HCEC 1CT (cell line): ENCODE data around the gene NEURL3.

ENCODE experiments used
- DNase-seq: peaks from one replicate; pipeline ENCODE4 v3.0.0-alpha.2; 2017

Gene NEURL3

GRCh38 chr2:96539215-96539920 lies 34.2 kb upstream of the NEURL3 start:
- no peak for DNase-seq

DNA sequence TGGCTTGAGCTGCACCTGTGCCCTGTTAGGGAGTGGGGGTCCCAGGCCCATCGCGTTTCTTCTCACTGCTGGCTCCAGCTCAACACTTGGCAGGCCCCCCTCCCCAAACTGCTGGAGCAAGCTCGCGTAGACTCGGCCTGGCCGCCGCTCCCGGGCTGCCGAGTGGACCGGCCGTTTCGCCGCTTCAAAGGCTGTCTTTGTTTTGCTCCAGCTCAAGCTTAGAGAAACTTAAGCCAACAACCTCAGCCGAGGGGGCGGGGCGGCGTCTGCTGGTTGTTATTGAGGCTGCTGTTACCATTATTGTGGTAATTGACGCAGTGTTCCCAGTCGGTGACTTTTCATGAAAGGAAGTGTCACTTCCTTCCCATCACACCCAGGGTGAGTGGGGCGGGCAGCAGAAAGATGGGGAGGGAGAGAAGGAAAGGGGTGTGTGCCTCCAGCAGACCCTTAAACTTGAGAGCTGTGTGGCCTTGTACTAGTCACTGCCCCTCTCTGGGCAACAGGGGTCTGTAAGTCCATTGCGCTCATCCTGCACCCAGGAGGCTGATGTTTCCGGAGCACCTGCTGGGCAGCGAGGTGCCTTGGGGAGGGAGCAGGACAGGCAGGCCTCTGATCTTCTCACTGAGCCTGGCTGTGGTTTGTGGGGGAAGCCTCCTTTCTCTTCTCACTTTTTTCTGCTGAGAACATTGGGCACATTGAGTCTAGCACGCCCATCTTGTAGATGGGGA lies 33.5 kb upstream of the NEURL3 start:
- DNase-seq, result no peak

DNA sequence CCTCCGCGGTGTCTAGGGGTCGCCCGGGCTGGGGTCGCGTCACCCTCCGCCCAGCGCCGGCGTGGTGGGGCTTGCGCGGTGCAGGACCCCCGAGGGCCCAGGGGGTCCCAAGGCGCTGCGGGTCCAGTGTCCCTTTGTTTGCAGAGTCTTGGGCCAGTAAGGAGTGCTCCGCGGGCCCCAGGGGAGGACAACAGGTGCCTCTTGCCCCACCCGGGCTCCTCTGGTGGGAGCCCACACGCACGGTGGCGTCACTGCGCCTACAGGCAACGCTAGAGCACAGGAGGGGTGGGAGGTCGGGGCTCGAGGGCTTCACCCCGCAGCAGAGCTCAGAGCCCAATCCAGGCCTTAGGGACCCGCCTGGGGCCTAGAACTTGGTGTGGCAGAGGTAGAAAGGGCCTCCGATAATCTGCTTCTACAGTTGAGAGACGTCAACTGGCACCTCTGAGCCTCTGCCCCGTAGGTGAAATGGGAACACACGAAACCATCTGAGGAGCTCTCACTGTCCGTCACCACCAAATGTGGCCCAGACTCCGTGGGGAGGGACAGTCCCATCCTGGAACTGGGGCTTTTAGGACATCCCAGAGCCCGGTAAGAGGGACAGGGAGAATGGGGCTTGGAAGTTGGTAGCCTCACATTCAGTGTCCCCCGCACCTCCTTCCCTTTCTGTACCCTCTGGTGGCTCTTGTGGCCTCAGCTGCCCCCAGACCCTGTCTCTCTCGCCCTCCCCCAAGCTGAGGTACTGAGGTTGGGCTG lies 32.8 kb upstream of the NEURL3 start:
- DNase-seq, result no peak

- peak; percentile 32 for DNase-seq
Observed at GRCh38 chr2:96537066-96537733, 32.0 kb upstream of the NEURL3 start.

DNA sequence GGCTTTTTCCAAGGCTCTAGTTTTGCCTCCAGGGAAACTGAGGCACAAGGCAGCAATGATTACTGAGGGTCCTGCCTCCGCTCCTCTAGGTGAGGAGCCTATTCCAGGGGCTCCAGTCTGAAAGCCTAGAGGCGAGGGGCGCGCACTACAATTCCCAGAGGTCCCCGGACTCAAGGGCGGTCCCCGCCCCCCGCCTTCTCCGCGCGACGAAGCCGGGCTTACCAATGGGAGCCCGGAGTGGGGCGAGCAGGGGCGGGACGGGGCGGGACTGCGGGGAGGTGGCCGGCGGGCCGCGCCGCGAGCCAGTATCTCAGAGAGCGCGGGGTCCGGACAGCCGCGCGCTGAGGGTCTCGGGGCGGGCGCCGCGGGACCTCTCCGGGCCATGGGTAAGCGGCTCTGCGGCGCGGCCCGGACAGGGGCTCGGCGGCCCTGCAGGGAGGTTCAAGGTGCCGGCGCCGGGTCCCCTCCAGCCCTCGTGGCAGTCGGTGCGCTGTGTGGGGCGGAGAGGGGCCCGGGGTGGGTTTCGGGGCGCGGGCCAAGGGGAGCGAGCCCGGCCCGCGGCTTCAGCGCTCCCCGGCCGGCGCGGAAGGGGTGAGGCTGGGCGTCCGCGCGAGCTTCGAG lies 31.4 kb upstream of the NEURL3 start, which contains the start of gene ARID5A:
Gene ARID5A (plus strand): TSS at position 308 of the 621 bp plus-strand sequence. CDS start 75 bp downstream, at position 383.
- DNase-seq, result peak; percentile 80

DNA sequence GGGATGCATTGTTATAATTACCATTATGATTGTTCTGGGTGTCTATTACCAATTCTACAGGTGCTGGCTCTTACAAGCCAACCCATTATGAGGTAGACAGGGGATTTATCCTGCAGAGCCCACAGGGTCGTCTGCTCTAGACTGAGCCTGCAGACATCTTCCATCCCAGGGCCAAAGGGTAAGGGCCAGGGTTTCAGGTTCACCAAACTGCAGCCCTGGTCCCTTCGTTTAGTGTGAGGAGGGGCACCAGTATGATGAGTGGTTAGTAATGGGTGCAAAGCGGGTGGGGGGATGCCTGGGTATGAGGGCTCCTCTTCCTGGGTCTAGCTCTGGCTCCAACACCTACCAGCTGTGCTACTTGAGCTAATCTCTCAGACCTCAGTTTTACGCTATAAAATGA lies 30.2 kb upstream of the NEURL3 start:
- DNase-seq, result no peak

GRCh38 chr2:96534701-96535181 lies 29.6 kb upstream of the NEURL3 start:
- DNase-seq, result no peak

- DNase-seq, result no peak
Observed at GRCh38 chr2:96534141-96534540, 29.0 kb upstream of the NEURL3 start.

- DNase-seq, result peak; percentile 19
Observed at GRCh38 chr2:96533292-96534073, 28.3 kb upstream of the NEURL3 start.

DNA sequence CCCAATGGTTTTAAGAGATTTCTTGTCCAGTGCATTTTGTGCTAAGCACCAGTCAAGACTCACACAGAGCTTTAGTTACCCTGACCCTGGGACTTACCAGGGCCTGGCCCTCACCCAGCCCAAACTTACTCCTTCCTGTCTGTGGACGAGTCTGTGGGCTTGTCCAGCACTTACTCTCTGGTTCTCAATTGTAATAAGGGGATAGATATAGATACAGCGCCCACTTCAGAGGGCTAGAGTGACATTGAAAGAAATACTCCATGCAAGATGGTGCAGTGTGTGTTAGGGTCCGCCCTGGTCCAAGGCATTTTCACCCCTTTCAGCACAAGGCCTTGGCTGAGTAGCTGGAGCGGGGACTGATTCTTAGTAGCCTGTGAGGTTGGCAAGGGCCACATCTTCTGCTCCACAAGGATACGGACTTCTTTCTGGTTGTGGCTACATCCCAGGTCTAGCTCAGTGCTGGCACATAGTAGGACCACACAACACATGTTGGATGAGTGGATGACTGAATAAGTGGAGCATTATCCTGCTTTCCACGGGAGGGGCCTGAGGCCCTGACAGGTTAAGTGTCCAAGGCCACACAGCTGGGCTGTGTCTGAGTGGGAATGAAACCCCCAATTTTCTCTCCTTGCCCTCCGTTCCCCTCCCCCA lies 27.6 kb upstream of the NEURL3 start:
- DNase-seq, result no peak

DNA sequence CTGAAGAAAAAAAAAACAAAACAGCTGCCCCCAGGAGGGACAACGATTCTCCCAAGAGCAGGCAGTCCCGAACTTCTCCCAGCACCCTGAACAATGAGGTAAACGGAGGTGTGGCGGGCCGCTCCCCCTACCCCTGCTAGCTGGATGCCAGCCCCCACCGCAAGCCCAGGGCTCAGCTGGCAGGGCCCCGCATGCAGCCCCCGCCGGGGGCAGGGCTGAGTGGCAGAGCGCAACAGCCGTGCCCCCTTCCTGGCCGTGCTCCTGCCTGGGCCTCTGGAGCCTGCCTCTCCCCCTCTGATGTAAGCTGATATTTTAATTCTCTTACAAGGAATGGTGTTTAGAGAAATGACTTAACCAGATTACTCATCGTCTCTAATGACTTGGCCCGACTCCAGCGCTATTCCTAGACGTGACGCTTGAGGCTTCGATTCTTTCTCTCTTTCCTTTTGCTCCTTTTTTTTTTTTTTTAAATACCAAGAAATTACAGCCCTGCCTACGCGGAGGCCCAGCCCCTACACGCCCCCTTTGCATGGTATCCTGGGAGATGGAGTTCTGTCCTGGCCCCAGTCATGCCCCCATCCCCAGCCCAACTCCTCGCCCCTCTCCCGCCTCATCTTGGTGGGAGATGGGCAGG lies 26.8 kb upstream of the NEURL3 start:
- peak; percentile 99 for DNase-seq

- no peak for DNase-seq
Observed at GRCh38 chr2:96531366-96531765, 26.2 kb upstream of the NEURL3 start.

GRCh38 chr2:96530474-96531357 lies 25.6 kb upstream of the NEURL3 start:
- no peak for DNase-seq

DNA sequence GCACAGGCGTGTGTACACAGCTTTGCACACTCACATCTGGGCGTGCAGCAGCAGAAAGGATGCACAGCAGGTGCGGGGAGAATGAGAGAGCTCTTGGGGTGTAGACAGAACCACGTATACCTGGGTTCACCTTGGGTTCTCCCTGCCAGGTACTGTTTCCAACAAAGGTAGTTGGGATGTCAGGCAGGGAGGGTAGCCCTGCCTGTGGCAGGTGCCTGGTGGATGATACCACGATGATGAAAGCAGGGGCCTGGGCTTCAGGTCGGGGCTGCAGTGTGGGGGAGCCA lies 24.9 kb upstream of the NEURL3 start:
- DNase-seq, result no peak

DNA sequence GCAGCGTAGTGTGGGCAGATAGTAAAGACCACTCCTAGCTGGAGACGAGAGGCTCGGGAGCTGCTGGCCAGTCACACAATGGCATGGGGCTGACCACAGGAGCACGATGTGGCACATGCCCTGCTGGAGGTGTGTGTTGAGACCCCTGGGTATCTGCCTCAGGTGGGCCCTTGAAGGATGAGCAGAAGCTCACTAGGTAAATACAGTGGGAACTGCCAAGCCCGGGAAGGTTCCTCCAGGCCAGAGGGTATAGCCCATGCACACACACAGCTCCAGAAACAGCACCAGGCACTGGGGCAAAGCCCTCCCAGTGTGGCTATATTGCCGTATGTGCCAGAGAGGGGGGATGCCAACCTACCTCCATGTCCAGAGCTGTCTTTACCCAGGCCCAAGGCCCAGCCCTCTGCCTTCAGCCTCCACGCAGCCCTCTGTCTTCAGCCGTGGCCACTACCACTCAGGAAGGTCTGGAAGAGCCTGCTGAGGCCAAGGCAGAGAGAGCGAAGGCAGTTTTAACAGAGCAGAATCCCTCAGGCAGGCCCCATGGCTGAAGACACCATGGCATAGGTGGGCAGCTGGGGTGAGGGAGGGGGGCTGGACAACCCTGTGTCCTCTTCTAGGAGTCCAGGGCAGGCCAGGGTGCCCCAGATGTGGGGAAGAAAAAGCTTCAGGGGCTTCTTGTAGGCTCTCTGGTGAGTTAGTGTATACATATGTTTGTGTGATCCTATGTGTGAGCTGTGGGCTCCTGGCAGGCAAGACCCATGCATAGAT lies 24.4 kb upstream of the NEURL3 start:
- no peak for DNase-seq

DNA sequence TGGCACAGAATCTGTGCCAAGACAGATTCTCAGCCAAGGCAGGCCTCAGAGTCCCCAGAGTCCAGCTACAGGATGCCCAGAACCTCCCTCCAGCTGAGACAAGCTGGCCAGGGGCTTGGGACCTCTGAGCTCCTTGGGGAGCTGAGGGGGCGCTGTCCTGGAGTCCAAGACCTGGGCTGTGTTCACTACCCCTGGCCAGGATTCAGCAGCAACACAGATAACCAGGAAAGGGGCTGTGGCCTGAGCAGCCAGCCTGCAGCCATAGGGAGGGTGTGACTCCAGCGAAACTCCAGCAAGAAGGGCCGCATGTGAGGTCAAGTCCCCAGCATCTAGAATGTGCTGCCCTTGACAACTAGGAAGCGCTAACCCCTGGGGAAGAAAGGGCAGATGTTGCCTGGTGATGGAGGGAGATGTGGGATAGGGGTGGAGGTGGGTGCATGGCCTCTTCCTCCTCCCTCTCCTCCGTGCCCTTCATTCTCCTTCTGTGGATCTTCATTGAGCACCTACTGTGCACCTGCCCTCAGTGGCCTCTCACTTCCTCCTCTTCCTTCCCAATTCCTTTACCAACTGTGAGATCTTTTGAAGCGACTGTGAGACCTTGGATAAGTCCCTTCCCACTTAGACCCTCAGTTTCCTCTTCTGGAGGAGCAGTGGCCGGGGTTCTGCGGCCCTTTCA lies 23.7 kb upstream of the NEURL3 start:
- no peak for DNase-seq

- DNase-seq, result no peak
Observed at GRCh38 chr2:96528006-96528699, 23.0 kb upstream of the NEURL3 start.
